Measurements from ENCODE around the gene TFF3. TPM values are rescaled to one million over a fixed set of nuclear protein-coding genes. Genes with fewer than 3 reads are reported as not detected.
"Not testable (repeated sequence)": the region's sequence is repeated elsewhere in the genome, so short reads cannot be mapped to it uniquely, and the experiment has no call there.

The TFF3 gene
- total RNA-seq, 1 donor from 2014 or later = 1.00 TPM

DNA sequence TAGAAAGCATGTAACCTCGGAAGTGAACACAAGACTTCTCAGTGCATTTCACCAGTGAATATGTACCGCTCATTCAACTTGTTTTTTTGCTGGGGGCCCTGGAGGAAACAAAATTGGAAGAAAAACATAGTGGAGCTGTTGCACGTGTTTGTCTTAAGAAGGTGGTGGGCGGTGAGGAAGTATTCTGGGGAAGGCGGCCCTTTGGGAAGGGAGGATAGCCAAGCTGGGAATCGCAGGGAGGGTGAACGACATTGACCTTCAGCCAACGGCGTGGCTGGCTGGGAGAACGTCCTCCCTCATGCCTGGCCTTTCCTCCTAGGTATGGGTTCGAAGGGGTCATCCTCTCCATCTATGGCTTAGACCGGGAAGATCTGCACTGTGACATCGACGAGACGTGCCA lies 19.4 kb downstream of the TFF3 start:
- intact Hi-C loops (cut with DNase I) = no loop called here
- no peak for ATAC-seq (ENCODE audit: poor library complexity)
- DNase-seq = no peak

DNA sequence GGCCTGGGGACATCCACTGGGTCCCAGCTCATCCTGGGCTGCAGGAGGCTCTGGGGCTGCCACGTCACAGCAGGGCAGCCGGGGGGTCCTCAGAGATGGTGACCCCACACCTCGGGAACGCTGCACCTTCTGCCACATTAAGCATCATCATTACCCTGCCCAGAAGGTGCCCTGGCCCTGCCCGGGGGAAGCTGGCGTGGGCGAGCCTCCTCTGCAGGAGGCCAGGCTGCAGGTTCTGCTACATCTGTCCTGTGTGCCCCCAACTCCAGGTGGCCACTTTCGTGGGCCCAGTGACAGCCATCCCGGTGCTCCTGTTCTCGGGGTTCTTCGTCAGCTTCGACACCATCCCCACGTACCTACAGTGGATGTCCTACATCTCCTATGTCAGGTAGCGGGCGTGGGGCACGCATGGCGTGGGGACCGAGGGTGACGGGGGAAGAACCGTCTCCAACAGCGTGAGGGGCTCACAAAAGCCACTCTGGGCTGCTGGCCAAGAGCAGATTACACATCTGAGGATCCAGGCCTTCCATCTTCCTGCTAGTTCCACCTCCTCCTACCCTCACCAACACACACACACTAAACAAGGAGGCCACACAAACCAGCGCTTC lies 20.8 kb downstream of the TFF3 start:
- intact Hi-C loops (cut with DNase I) = no loop called here
- DNase-seq (no peak), ATAC-seq (ENCODE audit: poor library complexity) (no peak)

DNA sequence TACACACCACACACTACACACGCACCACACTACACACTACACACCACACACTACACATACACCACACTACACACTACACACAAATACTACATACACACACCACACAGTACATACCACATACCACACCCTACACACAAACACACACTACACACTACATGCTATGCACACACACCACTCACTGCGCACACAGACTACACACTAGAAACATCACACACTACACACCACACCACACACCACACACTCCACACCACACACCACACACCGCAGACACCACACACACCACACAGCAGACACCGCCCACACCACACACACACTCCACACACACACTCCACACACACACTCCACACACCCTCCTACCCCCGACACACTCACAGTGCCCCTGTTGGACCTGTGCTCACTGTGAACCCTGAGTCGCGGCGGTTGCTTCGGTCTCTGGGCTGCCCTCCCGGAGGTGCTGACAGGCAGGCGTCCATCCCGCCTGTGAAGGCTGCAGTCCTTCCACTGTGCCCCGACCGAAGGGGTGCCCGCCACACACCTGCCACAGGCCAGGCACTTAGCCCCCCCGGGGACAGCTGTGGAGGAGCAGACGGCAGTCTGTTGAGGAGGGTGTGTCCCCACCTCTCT lies 21.4 kb downstream of the TFF3 start:
- intact Hi-C loops (cut with DNase I) = no loop called here
- DNase-seq = no peak
- no peak for ATAC-seq (ENCODE audit: poor library complexity)

DNA sequence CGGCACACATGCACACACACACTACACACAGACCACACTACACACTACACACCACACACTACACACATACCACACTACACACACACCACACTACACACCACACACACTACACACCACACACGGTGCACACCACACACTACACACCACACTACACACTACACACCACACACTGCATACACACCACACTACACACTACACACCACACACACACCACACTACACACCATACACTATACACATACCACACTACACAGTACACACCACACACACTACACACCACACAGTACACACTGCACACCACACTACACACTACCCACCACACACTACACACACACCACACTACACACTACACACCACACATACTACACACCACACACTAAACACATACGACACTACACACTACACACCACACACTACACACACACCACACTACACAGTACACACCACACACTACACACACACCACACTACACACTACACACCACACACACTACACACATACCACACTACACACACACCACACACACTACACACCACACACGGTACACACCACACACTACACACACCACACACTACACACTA lies 22.6 kb downstream of the TFF3 start:
- intact Hi-C loops (cut with DNase I); DNase-seq; ATAC-seq (ENCODE audit: poor library complexity): not testable (repeated sequence)

DNA sequence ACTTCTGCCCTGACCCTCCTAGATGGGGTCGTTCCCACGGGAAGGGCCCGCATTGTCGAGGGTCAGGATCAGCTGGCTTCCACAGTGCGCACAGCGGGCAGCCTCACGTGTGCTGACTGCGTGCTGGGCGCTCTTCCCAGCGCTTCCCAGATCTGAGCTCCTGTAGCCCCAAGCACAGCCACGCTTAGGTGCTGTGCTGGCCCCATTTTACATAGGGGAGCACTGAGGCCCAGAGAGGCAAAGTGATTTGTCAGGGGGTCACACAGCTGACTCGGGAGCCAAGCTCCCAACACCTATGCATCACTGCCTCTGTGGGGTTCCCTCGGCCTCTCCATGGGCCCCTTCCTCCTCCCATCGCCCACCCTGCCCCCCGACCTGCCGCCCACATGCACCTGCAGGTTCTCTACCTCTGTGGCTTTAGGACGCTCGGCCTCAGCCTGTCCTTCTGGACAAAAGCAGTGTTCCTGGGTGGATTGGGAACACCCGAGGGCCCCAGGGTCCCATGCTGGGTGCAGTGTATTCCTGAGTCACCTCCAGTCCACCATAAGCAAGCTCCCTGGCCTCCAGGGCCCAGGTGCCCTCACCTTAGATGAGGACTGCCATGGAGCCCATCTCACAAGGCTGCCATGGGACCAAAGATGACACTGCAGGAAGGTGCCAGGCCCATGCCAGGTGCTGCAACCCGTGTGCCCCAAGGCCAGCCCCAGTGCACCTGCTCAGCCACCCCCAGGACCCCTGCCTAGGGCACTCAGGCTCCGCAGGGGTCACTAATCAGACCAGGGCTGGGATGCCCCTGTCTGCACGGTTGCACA lies 23.3 kb downstream of the TFF3 start:
- no peak for DNase-seq
- intact Hi-C loops (cut with DNase I) = no loop called here
- no peak for ATAC-seq (ENCODE audit: poor library complexity)

DNA sequence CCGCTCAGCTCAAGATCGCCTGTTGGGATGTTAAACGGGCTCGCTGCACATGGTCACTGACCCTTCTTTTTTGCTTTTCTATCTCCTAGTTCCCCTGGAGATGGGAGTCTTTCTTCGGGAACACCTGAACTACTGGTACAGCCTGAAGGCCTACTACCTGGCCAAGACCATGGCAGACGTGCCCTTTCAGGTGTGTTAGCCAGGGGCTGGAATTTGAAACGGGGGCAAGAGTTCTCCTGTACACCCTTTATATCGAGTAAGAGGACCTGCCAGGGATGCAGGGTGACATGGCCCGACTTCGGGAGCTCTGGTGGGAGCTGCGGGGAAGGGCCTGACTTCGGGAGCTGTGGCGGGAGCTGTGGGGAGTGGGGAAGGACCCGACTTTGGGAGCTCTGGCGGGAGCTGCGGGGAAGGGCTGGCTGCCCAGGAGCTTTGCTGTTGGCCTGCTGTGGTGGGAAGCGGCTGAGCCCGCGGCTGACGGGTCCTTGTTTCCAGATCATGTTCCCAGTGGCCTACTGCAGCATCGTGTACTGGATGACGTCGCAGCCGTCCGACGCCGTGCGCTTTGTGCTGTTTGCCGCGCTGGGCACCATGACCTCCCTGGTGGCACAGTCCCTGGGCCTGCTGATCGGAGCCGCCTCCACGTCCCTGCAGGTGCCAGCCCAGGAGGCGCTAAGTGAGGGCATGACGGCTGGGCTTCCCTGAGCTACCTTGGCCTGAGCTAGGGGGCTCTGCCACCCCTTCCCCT lies 24.0 kb downstream of the TFF3 start:
- no peak for ATAC-seq (ENCODE audit: poor library complexity)
- intact Hi-C loops (cut with DNase I) = no loop called here
- DNase-seq = no peak

DNA sequence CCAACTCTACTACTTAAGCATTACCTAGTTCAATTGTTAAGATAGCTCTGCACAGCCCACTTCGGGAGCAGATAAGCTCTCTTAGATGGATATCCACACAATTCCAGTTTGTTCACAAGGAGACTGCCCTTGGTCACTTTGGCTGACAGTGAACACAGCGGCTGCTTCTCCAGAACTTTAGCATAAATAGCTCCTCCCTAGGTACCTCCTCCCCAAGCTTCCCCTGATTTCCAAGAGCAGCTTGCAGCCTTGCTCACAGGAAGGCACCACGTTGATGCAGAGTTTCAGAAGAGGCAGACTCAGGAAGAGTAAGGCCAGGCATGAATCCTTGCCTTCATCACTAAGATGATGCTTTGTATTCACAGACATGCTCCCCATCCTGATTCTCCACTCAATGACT lies 24.7 kb downstream of the TFF3 start:
- intact Hi-C loops (cut with DNase I) = no loop called here
- ATAC-seq (ENCODE audit: poor library complexity) = no peak

DNA sequence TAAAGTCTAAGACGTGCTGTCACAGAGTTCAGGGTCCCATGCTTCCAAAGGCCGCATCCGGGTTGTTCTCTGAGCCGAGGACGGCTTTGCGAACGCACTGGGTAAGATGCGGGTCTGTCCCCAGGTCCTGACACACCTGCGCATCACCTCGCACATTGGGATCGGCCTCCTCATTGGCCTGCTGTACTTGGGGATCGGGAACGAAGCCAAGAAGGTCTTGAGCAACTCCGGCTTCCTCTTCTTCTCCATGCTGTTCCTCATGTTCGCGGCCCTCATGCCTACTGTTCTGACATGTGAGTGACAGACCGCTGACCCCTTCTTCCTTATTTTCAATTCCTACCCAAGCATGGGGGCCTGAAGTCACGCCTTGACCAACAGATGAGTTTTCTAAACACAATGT lies 25.3 kb downstream of the TFF3 start:
- no peak for ATAC-seq (ENCODE audit: poor library complexity)
- intact Hi-C loops (cut with DNase I) = no loop called here
- DNase-seq = peak; percentile 60

More for the DNA sequence above, 24.7 kb downstream of the TFF3 start:
- no peak for DNase-seq

DNA sequence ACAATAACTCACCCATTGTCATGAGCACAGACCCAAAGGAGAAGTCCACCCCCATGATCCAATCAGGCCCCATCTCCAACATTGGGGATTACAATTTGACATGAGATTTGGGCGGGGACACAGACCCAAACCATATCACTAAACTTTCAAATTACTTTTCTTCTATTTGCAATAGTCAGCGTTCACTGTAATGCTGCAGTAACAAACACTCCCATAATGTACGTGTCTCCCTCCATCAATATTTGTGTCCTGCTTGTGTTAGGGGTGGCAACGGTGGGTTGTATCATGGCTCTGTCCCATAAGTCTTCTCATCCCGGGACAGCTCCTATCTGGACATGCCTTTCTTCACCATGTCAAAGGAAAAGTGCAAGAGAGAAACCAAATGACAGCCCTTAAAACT lies 26.2 kb downstream of the TFF3 start:
- DNase-seq (no peak), ATAC-seq (ENCODE audit: poor library complexity) (no peak)
- intact Hi-C loops (cut with DNase I) = no loop called here

DNA sequence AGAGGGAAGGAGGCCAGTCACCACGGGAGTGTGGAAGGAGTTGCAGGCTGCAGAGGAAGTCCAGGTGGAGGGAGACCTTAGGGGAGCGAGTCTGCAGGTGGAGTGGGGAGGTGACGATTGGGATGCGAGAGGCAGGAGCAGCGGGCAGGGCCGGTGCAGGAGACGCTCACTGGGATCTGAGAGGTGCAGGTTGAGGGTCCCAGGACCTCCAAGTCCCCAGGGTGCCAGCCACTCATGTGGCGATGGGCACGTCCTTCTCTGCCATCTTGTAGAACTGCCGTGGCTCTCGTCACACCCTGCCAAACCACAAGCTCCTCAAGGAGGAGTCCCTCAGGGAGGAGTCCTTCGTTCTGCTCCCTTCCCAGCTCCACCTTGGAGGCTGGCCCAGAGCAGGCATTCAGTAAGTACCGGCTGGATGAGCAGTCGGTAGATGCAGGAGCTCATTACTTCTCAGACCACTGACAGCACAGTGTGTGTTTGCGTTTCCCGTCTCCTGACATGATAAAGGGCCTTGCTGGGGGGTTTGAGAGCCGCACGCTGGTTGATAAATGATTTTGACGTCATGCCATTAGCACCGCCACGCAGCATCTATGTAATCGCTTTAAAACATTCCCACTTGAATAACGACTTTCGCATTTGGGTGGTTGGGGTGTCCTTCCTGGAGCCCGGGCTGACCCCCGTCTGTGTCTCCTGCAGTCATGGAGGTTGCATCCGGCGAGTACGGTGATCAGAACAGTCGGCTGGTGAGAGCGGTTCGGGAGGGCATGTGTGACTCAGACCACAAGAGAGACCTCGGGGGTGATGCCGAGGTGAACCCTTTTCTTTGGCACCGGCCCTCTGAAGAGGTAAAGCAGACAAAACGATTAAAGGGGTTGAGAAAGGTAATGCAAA lies 27.8 kb downstream of the TFF3 start:
- ATAC-seq (ENCODE audit: poor library complexity) (no peak), DNase-seq (no peak)
- intact Hi-C loops (cut with DNase I) = no loop called here

DNA sequence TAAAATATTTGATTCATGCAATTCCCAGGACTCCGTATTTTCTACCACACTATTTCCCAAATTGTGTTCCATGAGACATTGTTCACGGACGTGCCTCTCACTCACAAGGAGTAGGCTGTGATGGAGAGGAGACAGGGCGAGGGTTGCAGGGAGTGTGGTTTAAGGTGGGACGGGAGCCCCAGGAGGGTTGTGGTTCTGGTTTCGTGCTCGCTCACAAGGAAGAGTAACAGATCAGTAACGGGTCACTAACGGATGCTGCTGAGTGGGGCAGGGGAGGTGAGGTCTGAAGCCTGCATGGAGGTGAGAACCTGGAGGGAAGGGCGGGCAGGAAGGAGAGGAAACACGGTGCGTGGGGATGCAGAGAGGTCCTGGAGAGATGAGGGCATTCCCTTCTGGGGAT lies 28.8 kb downstream of the TFF3 start:
- intact Hi-C loops (cut with DNase I) = no loop called here
- ATAC-seq (ENCODE audit: poor library complexity) (no peak), DNase-seq (no peak)

DNA sequence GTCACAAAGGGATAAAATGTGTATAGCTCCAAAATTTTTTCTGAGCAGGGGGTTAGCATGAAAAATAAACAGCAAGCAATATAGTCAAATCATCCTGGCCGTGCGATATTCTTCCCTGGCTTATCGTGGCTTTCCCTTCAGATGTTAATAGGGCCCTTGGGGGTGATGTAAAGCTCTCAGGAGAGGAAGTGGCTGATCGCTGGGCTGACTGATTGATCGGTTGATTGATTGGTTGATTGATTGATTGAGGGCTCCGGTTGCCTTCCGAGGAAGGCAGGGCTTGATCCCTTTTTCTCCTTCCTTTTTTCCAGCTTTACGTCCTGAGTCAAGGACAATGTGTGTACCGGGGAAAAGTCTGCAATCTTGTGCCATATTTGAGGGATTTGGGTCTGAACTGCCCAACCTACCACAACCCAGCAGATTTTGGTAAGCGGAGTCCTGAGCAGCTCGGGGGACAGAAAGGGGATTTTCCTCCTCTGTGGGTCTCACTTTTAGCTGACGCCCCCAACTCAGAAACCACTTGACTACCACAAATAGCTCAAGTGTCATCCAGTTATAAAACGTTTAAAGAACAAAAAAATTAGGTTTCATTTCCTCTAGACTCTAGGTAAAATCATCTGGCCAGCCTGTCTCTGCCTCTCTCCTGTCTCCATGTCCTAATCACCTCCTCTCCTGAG lies 29.5 kb downstream of the TFF3 start:
- ATAC-seq (ENCODE audit: poor library complexity) = no peak
- intact Hi-C loops (cut with DNase I) = no loop called here
- no peak for DNase-seq

DNA sequence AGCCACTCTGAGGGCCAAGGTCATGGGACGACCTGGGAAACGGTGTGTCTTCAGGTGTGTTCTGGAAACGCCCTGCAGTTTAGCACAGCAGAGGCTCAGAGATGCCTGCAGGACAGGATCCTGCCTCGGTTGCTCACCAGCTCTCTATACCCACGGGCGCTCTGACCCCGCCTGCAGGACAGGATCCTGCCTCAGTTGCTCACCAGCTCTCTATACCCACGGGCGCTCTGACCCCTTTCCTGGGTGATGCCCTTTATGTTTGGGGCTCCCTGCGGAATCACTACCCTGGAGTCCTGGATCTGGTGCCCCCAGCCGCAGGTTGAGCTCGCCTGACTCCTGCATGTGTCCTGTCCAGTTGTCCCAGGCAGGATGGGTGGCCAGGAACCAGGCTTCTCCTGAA lies 32.5 kb downstream of the TFF3 start:
- DNase-seq (no peak), ATAC-seq (ENCODE audit: poor library complexity) (no peak)
- intact Hi-C loops (cut with DNase I) = no loop called here

DNA sequence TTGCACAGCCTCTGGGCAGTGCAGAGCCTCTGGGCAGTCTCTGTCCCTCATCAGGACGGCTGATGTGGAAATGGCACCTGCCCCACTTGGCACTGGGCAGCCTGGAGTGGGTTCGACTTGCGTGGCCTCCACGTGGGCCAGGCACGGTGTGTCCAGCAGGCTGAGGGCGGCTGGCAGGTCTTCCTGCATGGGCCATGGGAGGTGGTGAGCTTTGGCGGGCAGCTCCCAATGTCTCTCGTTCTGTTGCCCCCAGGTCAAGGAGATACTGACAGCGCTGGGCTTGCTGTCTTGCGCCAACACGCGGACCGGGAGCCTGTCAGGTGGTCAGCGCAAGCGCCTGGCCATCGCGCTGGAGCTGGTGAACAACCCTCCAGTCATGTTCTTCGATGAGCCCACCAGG lies 33.2 kb downstream of the TFF3 start:
- intact Hi-C loops (cut with DNase I) = no loop called here
- ATAC-seq (ENCODE audit: poor library complexity) (no peak), DNase-seq (no peak)

DNA sequence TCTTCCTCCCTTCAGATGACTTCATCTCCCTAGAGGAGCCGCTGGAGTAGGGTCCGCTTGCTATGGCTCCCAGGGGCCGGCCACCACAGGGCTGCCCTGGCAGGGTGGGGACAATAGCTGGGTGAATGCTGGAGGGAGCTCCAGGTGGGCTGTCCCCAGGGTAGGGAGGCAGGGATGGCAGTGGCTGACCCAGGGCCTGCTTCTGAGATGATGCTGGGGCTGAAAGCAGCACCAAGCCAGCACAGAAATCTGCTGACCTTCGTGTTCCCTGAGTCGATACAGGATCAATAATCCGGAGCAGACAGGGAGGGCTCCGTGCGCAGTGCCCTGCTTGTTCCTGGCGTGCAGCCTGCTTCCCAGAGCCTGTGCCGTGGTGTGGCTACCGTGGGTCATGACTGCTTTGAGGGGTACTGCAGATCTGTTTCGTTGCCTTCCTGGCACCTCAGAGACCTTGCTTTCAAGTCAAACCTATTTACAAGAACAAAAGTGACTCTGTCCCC lies 34.0 kb downstream of the TFF3 start:
- no peak for ATAC-seq (ENCODE audit: poor library complexity)
- intact Hi-C loops (cut with DNase I) = no loop called here
- DNase-seq = no peak

DNA sequence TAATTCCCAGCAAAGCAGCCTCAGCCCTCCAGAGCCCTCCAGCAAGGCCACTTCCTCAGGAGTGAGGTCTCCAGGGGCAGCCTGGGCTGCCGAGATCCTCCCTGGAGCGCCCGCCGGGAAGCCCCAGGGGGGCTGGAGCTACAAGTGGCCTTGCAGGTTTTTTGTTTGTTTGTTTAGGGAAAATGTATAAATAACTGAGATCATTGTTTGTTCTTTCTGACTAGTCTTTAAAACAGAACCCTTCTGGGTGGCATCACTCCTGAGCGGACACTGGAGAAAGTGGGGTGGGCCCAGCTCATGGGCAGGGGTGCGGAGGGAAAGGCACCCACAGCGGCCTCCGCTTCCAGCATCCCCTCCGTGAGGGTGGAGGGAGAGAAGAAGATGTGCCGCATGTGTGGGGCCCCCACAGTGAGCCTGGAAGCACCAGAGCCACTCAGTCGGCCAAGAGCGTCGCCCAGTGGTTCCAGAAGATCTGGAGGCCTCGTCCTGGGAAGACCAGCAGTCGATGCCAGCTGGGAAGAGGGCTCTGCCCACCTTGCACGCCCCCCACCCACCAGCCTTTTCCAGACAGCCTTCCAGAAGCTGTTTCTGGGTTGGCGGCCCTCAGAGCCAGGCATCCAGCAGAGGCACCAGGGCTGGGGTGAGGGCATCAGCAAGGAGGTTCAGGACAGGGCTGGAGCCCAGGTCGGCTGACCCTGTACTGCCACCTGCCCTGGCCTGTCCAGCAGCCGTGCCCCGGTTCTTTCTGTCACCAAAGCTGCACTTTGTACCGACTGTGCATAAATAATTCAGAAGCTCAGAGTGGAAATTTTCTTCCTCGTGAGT lies 34.6 kb downstream of the TFF3 start:
- ATAC-seq (ENCODE audit: poor library complexity) (no peak), DNase-seq (no peak)
- intact Hi-C loops (cut with DNase I) = no loop called here

DNA sequence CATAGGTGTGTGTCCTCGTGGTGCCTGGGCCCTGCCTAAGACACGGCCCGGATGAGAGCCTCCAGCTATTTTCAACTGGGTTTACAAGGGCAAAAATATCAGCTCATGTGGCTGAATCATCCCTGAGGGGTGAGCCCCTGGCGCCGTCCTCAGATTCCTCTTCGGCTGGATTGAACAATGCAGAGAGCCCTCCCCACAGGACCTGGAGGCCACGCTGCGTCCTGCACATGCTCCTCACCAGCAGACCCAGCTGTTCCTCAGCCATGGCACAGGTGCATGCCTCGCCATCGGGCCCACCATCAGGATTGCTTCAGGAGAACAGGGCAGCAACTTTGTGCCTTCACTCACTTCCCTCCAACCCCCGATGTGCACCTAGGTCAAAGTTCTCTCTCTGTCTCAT lies 35.3 kb downstream of the TFF3 start:
- intact Hi-C loops (cut with DNase I) = no loop called here
- no peak for ATAC-seq (ENCODE audit: poor library complexity)
- no peak for DNase-seq
